Left lobe of liver (tissue), 2 donors: ENCODE results near the gene TBCEL. TPM values are rescaled to one million over a fixed set of nuclear protein-coding genes. Genes with fewer than 3 reads are reported as not detected.
"Not testable (repeated sequence)": the region's sequence is repeated elsewhere in the genome, so short reads cannot be mapped to it uniquely, and the experiment has no call there.

ENCODE experiments used
- ATAC-seq: fragments of 200-7000 bp; cut with Tn5 transposase; one replicate; pipeline ENCODE4 v1.9.1; 2020; ENCODE audit warnings: mild to moderate bottlenecking, moderate library complexity
- DNase-seq: peaks from one replicate; pipeline ENCODE4 v3.0.0-alpha.2; 2020; ENCODE audit warnings: low spot score
- total RNA-seq: library from RNA; stranded (reverse); gene quantifications from one replicate; pipeline ENCODE4 v1.2.1, GENCODE V29; 2021
- donor health status: DM: no; HTN: no; CAD: no; lungs with moderate emphysema.
- donor health status: DM: no; HTN: yes; CAD: no.

The TBCEL gene
- total RNA-seq: 20.5 TPM

- DNase-seq (peak; percentile 88), ATAC-seq (peak; percentile 96)
These were observed at the start of gene TBCEL for GRCh38 chr11:121023848-121024751. Gene TBCEL, plus strand, starts transcription at chr11:121024102. Its CDS starts 21,589 bp downstream, at chr11:121045691.

DNA sequence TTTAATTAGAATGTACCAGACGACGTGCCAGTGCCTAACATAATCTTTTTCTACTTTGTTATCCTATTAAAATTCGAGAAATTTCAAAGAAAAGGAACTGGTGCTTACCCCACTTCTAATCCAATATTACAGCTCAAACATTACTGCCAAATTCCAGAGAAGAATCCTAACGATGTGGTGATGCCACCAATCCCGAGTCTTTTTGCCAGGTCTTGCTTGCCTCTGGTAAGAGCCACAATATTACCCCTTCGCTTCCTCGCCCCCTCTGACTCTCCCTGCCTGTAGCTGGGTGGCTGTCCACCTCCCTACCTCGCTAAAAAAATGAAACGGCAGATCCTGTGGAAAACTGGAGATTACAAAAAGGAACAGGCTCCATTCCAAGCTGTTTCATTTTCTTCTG lies 49.4 kb upstream of the TBCEL start:
- DNase-seq: no peak
- ATAC-seq: no peak

GRCh38 chr11:120974965-120975364 lies 48.9 kb upstream of the TBCEL start:
- ATAC-seq: no peak
- no peak for DNase-seq

- ATAC-seq (no peak), DNase-seq (no peak)
These were observed 46.4 kb upstream of the TBCEL start for GRCh38 chr11:120977266-120978137.

DNA sequence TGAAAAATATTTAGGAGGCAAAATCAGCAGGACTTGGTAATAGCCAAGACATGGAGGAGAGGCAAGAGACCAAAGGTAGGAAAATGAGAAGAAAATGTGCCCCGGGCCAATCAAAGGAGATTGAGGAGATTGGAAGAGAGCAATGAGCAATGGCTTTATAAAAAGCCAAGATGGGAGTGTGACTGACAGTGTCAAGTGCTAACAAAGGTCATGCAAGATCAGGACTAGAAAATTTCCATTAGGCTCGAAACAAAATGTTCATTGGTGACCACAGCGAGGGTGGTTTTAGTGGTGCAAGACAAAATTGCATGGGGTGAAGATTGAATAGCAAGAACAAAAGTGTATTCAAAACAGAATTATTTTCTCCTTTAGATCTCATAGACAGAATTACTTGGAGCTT lies 45.2 kb upstream of the TBCEL start:
- ATAC-seq (no peak), DNase-seq (no peak)

DNA sequence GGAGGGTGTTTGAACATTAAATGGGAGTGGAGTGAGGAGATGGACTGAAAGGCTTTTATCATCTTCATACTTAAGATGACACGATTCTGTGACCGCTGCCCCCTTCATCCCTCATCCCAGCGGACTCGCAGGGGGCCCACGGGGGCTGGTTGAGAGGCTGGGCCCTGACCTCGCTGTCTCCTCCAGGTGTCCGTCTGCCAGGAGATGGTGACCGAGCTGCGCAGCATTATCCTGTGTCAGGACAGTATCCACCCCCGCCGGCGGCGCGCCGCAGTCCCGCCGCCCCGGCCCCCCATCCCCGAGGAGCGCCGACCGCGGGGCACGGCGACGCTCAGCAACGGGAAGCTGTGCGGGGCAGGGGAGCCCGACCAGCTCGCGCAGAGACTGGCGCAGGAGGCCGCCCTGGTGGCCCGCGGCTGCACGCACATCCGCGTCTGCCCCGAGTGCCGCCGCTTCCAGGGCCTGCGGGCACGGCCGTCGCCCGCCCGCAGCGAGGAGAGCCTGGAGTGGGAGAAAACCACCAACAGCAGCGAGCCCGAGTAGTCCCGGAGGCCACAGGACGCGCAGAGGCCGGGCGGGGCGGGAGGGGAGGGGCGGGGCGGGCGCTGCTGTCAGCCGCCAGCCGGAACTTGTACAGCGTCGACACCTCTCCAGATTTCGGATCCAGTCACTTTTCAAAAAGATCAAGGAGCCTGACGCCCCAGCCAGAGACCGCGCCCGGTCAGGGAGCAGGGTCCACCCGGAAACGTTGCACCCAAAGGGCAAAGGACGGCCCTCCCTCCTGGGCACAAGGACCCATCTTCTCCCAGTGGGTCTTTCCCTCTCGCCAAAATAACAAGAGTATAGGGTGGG lies 38.0 kb upstream of the TBCEL start:
- DNase-seq (peak; percentile 66), ATAC-seq (peak; percentile 95)

DNA sequence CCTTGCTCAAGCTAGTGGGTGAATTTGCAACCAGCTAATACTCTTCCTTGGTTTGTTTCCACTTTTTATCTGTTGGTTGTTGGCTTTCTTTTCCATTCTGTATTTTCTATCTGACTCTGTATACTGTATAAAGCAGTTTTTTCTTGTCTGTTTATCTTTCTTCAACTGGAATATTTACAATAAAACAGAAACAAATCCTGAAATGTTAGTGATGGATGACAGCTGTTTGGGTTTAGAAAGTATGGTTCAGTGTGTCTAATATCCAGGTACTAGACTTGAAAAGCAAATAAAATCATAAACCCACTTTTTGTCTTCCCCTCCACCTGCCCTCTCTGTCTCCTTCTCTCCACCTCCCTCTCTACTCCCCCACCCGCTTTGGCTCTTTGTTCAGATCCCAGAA lies 35.3 kb upstream of the TBCEL start:
- DNase-seq (no peak), ATAC-seq (no peak)

- ATAC-seq: no peak
- no peak for DNase-seq
These were observed 31.8 kb upstream of the TBCEL start for GRCh38 chr11:120991830-120992686.

DNA sequence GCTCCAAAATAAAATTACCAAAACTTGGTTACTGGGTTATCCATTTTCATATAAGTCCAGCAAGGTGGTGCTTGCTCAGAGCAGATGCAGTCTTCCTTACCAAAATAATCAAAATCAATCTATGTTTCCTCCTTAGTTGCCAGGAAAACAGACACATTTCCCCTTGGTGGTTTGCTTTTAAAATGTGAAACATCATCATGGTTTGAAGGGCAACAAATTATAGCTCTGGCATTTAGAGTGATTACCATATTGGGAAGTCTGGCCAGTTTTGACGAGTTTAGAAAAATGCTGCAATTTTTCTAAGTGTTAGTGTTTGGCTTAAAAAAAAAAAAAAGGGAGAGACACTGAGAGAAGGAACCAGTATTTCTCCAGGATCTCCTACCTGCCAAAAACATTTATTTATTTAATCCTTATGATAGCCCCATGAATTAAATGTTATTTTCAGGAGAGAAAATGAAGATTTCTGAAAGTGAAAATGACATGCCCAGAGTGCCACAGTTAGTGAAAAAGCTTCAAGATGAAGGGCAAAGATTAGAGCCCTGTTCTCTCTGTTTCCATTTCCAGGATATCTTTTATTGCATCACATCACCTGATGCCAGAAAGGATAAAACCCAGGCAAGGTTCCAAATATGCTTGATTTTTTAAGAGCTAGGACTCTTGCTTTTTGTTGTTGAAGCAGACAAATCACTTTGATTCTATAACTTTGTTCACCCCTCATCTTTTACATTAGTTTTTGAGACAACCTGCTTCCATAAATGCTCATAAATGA lies 29.6 kb upstream of the TBCEL start:
- DNase-seq (no peak), ATAC-seq (peak; percentile 44)

- no peak for DNase-seq
- ATAC-seq: no peak
These were observed 28.7 kb upstream of the TBCEL start for GRCh38 chr11:120995184-120995583.

DNA sequence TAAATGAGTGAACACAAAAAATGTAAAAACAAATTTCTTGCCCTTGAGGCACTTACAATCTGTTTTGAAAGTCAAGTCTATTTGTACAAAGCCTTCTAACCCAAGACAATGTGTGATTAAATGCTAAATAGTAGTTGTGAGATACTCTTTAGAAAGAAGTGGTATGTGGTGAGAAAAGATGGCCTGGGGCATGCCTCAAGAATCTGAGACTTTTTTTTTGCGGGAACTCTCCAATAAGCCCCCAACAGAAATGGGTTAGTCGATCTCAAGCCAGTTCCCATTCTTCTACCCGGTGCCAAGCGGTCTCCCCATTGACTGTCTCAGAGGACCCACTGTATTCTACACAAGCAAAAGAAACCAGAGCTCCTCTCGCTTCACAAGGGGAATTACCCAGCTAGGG lies 26.9 kb upstream of the TBCEL start:
- DNase-seq: no peak
- no peak for ATAC-seq

GRCh38 chr11:120998581-120998980 lies 25.3 kb upstream of the TBCEL start:
- no peak for ATAC-seq
- no peak for DNase-seq

GRCh38 chr11:121004206-121004840 lies 19.6 kb upstream of the TBCEL start:
- no peak for ATAC-seq
- no peak for DNase-seq

- no peak for DNase-seq
- ATAC-seq: no peak
These were observed 17.0 kb upstream of the TBCEL start for GRCh38 chr11:121006922-121007321.

GRCh38 chr11:121008551-121008950 lies 15.4 kb upstream of the TBCEL start:
- DNase-seq (no peak), ATAC-seq (no peak)

DNA sequence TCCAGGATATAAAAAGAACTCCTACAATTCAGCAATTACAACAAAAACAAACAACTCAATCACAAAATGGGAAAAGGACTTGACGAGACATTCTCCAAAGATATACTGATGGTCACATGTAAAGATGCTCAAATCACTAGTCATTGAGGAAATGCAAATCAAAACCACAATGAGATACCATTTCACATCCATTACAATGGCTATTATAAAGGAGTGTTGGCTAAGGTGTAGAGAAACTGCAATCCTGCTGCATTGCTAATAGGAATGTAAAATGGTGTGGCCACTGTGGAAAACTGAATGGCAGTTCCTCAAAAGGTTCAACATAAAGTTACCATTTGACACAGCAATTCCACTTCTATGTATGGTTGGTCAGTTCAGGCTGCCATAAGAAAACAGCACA lies 11.8 kb upstream of the TBCEL start:
- ATAC-seq (no peak), DNase-seq (no peak)

- ATAC-seq (no peak), DNase-seq (no peak)
These were observed 5.2 kb upstream of the TBCEL start for GRCh38 chr11:121018746-121019145.

GRCh38 chr11:121021718-121022117 lies 2.2 kb upstream of the TBCEL start:
- not testable (repeated sequence) for DNase-seq, ATAC-seq

DNA sequence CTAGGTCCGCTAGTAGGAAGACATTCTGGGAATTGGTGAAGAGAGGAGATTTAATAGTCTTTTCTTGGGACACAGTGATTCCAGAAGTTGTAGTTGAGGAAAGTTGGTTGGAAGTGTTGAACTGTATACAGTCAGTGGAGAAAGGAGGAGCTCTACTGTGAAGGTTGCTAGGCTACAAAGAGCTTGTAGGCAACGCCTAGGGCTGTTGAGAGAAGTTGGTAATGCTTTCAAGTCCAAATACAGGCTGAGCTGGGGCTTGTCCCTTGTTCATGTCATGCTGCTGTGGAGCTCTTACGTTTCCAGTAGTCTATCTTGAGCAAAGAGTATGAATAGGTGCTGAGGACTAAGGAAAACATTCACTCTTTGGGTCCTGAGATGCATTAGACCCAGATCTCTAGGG lies 1.1 kb downstream of the TBCEL start:
- DNase-seq (no peak), ATAC-seq (peak; percentile 36)
